Effector CD8-positive, alpha-beta T cell (primary cell): Measurements from ENCODE around the gene MAST1.
"Not testable (repeated sequence)": the region's sequence is repeated elsewhere in the genome, so short reads cannot be mapped to it uniquely, and the experiment has no call there.

Source experiments
- DNase-seq: peaks from one replicate; lab custom pipeline; 2025; lab: John Stamatoyannopoulos, UW

MAST1 gene

GRCh38 chr19:12872255-12872654 lies 33.9 kb downstream of the MAST1 start:
- no peak for DNase-seq

- DNase-seq: peak; percentile 52
Measured at GRCh38 chr19:12872941-12873890, 34.9 kb downstream of the MAST1 start.

GRCh38 chr19:12873891-12874745 lies 35.8 kb downstream of the MAST1 start:
- no peak for DNase-seq

- no peak for DNase-seq
Measured at GRCh38 chr19:12875086-12875485, 36.8 kb downstream of the MAST1 start.

GRCh38 chr19:12880551-12881171 lies 42.3 kb downstream of the MAST1 start:
- no peak for DNase-seq

GRCh38 chr19:12881172-12881808 lies 43.0 kb downstream of the MAST1 start, which contains the start of gene DNASE2:
TSS of gene DNASE2 (minus strand) at chr19:12881449. CDS start at chr19:12881375, 74 bp downstream.
- peak; percentile 81 for DNase-seq

GRCh38 chr19:12882589-12882988 lies 44.3 kb downstream of the MAST1 start:
- DNase-seq: no peak

- DNase-seq: no peak
Measured at GRCh38 chr19:12884202-12884601, 45.9 kb downstream of the MAST1 start.

GRCh38 chr19:12884627-12884925 lies 46.3 kb downstream of the MAST1 start:
- DNase-seq: no peak

GRCh38 chr19:12884926-12885748 lies 46.8 kb downstream of the MAST1 start:
- DNase-seq: peak; percentile 75

GRCh38 chr19:12885749-12886650 lies 47.7 kb downstream of the MAST1 start:
- DNase-seq: no peak

- no peak for DNase-seq
Measured at GRCh38 chr19:12886651-12886968, 48.3 kb downstream of the MAST1 start.

GRCh38 chr19:12886969-12887747 lies 48.8 kb downstream of the MAST1 start, which contains the start of gene KLF1:
TSS of gene KLF1 (minus strand) at chr19:12887201. CDS start at chr19:12887140, 61 bp downstream.
- no peak for DNase-seq

GRCh38 chr19:12888006-12888603 lies 49.8 kb downstream of the MAST1 start:
- DNase-seq: no peak

- DNase-seq: not testable (repeated sequence)
Measured at GRCh38 chr19:12890299-12890786, 52.0 kb downstream of the MAST1 start.

GRCh38 chr19:12890787-12891552 lies 52.7 kb downstream of the MAST1 start, which contains the start of gene GCDH:
TSS of gene GCDH (plus strand) at chr19:12891160. CDS start at chr19:12891305, 145 bp downstream.
- DNase-seq: peak; percentile 94

- no peak for DNase-seq
Measured at GRCh38 chr19:12891553-12892021, 53.3 kb downstream of the MAST1 start.
